Activated naive CD4-positive, alpha-beta T cell treated with anti-CD3 and anti-CD28 coated beads, Interleukin-2, amount 50 U/mL, for 16 hours (primary cell): ENCODE measurements around the gene SOX1.

Experiments used
- DNase-seq: peaks from one replicate; pipeline ENCODE4 v3.0.0-alpha.2; 2020

The SOX1 gene

GRCh38 chr13:112073245-112074138 lies 6.5 kb downstream of the SOX1 start:
- no peak for DNase-seq

DNA sequence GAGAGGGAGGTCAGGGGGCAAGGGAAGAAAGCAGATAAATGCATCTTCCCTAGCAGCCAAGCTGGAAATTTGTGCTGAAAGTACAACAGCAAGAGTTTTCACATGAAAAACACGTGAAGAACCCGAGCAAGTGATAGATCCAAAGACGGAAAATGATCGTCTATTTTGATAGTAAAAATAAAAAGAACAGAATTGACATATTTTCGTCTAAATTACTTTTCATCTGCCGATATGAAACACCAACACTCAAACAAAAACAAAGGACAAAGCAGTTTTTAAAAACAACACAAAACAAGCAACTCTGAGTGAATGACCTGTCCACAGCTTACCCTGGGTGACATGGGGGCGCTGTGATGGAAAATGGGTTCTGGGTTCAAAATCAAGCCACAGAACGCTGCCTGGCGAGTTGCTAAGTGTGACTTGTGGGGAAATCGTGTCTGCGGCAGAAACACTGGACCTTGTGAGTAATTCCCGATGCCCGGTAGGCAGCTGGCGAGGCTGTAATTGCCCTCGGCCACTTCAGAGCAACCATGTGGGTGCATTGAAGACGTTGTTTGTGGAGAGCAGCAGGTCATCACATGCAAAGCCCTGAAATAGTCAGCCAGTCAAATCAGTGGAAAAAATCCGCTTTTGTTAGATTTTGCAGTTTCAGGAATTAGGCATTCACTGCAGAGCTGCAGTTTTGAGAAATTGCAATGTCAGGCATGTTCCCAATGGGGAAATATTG lies 7.4 kb downstream of the SOX1 start:
- no peak for DNase-seq

- DNase-seq = no peak
Measured at GRCh38 chr13:112077729-112078128, 10.8 kb downstream of the SOX1 start.

GRCh38 chr13:112078216-112078615 lies 11.3 kb downstream of the SOX1 start:
- no peak for DNase-seq

DNA sequence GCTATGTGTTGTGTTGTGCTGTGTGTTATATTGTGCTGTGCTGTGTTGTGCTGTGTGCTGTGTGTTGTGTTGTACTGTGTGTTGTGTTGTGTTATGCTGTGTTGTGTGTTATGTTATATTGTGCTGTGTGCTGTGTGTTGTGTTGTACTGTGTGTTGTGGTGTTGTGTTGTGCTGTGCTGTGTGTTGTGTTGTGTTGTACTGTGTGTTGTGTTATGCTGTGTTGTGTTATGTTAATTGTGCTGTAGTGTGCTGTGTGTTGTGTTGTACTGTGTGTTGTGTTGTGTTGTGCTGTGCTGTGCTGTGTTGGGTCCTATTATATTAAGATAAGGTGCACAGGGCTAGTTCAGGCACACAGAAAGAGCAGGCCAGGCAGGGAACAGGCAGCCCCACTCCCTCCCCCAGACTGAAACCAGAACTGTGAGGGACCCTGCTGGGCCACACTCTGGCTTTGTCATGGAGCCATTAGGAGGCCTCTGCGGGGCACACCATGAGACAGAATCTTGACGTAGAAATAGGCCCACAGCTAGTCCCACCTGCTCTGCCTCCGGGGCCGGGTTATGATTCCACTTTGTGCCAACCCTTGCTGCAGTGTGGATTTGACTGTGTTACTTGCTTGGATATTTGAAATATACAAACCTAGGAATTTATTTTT lies 12.1 kb downstream of the SOX1 start:
- no peak for DNase-seq

DNA sequence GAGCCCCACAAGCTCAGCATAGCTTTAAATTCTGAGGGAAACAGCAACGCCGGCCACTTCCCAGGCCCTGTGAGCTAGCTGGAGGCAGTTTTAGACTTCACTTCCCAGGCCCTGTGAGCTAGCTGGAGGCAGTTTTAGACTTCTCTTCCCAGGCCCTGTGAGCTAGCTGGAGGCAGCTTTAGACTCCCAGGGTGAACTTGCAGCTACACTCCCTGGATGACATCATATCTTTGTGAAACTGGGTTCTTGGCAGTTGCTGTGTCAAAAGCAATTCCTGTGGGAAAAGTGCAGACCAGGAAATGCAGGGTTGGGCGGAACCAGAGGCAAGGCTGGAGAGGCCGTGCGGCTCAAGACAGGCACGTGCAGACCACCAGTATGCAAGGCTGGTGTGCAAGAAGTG lies 12.7 kb downstream of the SOX1 start:
- no peak for DNase-seq

DNA sequence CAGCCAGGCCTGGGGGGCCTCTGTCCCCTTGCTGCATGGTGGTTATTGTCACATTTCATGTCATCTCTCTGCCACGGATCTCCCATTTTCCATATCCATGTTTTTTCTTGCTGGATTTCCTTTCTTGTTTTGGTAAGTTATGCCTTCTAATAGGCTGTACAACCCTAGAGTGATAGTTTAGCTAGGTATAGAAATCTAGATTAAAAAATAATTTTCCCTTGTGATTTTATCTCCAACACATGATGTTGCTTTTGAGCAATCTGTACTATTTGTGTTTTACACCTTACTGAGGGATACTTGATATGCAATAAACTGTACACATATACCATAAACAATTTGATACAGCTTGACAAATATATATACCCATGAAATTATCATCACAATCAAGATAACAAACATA lies 17.0 kb downstream of the SOX1 start:
- DNase-seq = no peak

- no peak for DNase-seq
Measured at GRCh38 chr13:112092453-112092852, 25.5 kb downstream of the SOX1 start.

- no peak for DNase-seq
Measured at GRCh38 chr13:112095354-112095753, 28.4 kb downstream of the SOX1 start.

DNA sequence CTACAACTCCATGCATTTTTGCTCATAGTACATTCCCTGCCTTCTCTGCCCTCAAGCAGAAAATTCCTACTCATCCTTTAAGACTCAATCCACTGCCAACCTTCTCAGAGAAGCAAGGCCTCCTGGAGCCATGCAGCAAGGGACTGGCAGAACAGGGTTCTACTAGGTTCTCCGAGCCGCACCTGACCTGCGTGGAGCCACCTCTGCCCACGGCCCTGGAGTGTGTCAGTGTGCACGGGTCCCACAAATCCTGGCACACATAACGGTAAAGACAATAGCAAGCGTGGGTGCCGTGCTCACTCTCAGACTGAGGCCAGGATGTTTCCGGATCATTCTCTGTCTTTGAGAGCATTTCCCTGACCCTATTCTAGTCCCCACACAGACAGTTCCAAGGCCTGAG lies 30.0 kb downstream of the SOX1 start:
- no peak for DNase-seq

- DNase-seq = no peak
Measured at GRCh38 chr13:112097770-112098169, 30.8 kb downstream of the SOX1 start.

GRCh38 chr13:112098699-112099098 lies 31.8 kb downstream of the SOX1 start:
- no peak for DNase-seq

- DNase-seq = no peak
Measured at GRCh38 chr13:112101360-112101930, 34.5 kb downstream of the SOX1 start.

GRCh38 chr13:112102243-112102642 lies 35.3 kb downstream of the SOX1 start:
- DNase-seq = no peak

DNA sequence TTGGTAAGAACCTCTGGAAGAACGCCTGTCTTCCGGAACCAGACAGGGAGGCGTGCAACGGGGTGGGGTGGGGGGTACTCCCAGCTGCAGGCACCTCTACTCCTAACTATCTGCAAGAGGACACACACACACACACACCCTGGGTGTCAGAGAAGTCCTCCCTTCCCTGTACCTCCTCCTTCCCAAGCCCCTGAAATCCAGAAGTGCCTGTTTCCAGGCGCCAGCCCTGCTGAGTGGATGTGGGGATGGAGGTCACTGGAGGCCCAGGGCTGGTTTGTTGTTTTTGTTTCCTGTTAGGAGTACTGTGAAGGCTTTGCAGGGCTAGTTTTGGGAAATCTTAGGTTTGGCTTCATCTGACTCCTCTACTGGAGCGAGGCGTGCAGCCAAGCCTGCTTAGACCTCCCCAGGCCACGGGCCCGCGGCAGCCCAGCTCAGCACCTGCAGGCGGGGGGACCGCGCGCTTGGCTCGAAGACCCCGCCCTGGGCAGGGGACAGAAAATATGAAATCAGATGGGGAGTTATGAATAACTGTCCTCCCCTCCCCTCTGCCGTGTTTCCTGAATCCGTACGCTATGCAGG lies 36.4 kb downstream of the SOX1 start:
- no peak for DNase-seq

DNA sequence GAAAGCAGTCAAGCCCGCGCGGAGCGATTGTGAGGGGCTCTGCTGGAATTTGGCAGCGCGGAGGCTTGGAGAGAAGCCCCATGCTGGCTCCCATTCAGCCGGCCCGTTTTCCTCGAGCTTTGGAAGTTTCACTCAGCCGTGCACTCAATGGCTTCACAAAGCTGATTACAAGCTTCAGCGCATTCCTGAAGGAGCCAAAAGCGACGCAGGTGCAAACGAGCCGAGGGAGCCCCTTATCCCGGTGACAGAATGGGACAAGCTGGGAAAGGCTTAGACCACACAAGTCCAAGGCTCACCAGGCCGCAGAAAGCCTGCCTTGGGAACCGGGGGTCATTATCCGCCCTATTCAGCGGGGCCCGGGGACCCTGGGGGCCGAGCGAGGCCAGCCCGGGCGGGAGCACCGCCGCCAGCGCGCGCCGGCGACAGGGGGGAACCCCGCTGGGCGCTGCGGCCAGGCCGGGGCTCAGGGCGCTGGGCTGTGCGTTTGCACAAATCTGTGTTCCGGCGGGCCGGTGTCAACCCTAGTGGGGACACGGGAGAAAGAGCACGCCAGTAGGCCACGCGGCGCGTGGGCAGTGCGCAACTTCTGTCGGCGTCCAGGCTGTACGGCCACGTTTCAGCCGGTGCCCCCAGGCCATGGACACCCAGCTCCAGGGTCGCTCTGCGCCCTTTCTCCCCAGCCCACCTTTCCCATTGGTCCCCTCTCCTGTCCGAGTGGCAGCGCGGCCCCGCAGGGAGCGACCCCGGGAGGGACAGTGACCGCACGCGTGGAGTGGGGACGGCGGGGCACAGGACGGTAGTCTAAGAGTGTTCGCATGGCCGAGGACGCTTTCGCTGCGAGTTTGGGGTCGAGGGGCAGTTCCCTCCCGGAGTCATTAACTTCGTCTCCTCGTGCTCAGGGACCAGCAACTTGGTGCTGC lies 37.3 kb downstream of the SOX1 start:
- DNase-seq = no peak

GRCh38 chr13:112104881-112105234 lies 37.9 kb downstream of the SOX1 start:
- no peak for DNase-seq

GRCh38 chr13:112105244-112105681 lies 38.3 kb downstream of the SOX1 start:
- DNase-seq = no peak

DNA sequence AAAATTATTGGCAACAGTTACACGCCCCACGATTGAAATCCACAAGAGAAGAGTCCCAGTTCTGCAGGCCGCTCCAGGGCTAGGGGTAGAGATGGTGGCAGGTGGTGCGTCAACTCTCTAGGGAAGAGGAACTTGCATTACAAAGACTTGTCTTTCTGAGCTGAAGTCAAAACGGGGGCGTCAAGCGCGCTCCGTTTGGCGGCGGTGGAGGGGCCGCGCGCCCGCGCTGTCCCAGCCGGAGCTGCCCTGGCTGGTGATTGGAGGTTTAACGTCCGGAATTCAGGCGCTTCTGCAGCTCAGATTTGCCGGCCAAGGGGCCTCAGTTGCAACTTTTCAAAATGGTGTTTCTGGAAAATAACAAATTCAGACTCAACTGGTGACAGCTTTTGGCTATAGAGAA lies 38.9 kb downstream of the SOX1 start:
- no peak for DNase-seq

- no peak for DNase-seq
Measured at GRCh38 chr13:112106478-112107141, 39.7 kb downstream of the SOX1 start.

GRCh38 chr13:112107289-112107688 lies 40.3 kb downstream of the SOX1 start:
- DNase-seq = no peak
